MM.1S (cell line): ENCODE data around the gene LSM7.

Source experiments
- DNase-seq: peaks from one replicate; pipeline ENCODE4 v3.0.0-alpha.2; 2015
- H2AFZ ChIP-seq: fragments of 300-600 bp; sonication (generic); 2 replicates; pipeline ENCODE4 v1.6.0; 2016; ENCODE audit warnings: antibody characterized with exemption, low read length
- H3F3A ChIP-seq: fragments of 300-600 bp; sonication (generic); 2 replicates; pipeline ENCODE4 v1.6.1; 2016; ENCODE audit warnings: mild to moderate bottlenecking, antibody characterized with exemption, low read length, moderate library complexity, mixed read lengths; ENCODE audit not compliant: insufficient read depth
- H3K27ac ChIP-seq: fragments of 300-600 bp; sonication (generic); 2 replicates; pipeline ENCODE4 v1.5.1; 2016; ENCODE audit warnings: mild to moderate bottlenecking, low read length
- H3K27me3 ChIP-seq: fragments of 300-600 bp; sonication (generic); replicated peaks from 2 replicates; pipeline ENCODE4 v1.6.0; 2016; ENCODE audit warnings: low read length; ENCODE audit not compliant: insufficient read depth
- H3K36me3 ChIP-seq: fragments of 300-600 bp; sonication (generic); replicated peaks from 2 replicates; pipeline ENCODE4 v1.6.1; 2016; ENCODE audit warnings: mild to moderate bottlenecking, low read length, mixed read lengths; ENCODE audit not compliant: insufficient read depth
- H3K4me1 ChIP-seq: fragments of 300-600 bp; sonication (generic); 2 replicates; pipeline ENCODE4 v1.6.1; 2016; ENCODE audit warnings: low read length, mixed read lengths
- H3K4me2 ChIP-seq: fragments of 300-600 bp; sonication (generic); 2 replicates; pipeline ENCODE4 v1.6.0; 2016; ENCODE audit warnings: low read depth, low read length
- H3K4me3 ChIP-seq: fragments of 300-600 bp; sonication (generic); 2 replicates; pipeline ENCODE4 v1.5.1; 2016; ENCODE audit warnings: low read length, mixed read lengths
- H3K79me2 ChIP-seq: fragments of 300-600 bp; sonication (generic); 2 replicates; pipeline ENCODE4 v1.6.1; 2016; ENCODE audit warnings: mixed run types, low read length, mixed read lengths
- H3K9ac ChIP-seq: fragments of 300-600 bp; sonication (generic); 2 replicates; pipeline ENCODE4 v1.6.1; 2016; ENCODE audit warnings: low read length, mixed read lengths
- H3K9me2 ChIP-seq: fragments of 300-600 bp; sonication (generic); replicated peaks from 2 replicates; pipeline ENCODE4 v1.6.1; 2016; ENCODE audit warnings: mild to moderate bottlenecking, low read length, mixed read lengths; ENCODE audit not compliant: insufficient read depth
- H3K9me3 ChIP-seq: fragments of 300-600 bp; sonication (generic); replicated peaks from 2 replicates; pipeline ENCODE4 v1.6.1; 2016; ENCODE audit warnings: mild to moderate bottlenecking, low read length, mixed read lengths; ENCODE audit not compliant: insufficient read depth
- H4K20me1 ChIP-seq: fragments of 300-600 bp; sonication (generic); 2 replicates; pipeline ENCODE4 v1.6.1; 2016; ENCODE audit warnings: mild to moderate bottlenecking, low read length, moderate library complexity, mixed read lengths; ENCODE audit not compliant: insufficient read depth
- EZH2 ChIP-seq: fragments of 300-600 bp; sonication (generic); optimal IDR thresholded peaks from 2 replicates; pipeline ENCODE3; 2017; ENCODE audit warnings: low read depth, mild to moderate bottlenecking, antibody characterized with exemption, low read length, mixed read lengths
- EZH2phosphoT487 ChIP-seq: fragments of 300-600 bp; sonication (generic); IDR thresholded peaks from 2 replicates; pipeline ENCODE4 v1.6.1; 2018; ENCODE audit warnings: antibody characterized with exemption, low read length
- TF ChIP-seq, protein P1 (sequence below): fragments of 300-600 bp; sonication (generic); IDR thresholded peaks from 2 replicates; pipeline ENCODE4 v1.5.1; 2016; ENCODE audit warnings: antibody characterized with exemption, low read length, mixed read lengths

The LSM7 gene

DNA sequence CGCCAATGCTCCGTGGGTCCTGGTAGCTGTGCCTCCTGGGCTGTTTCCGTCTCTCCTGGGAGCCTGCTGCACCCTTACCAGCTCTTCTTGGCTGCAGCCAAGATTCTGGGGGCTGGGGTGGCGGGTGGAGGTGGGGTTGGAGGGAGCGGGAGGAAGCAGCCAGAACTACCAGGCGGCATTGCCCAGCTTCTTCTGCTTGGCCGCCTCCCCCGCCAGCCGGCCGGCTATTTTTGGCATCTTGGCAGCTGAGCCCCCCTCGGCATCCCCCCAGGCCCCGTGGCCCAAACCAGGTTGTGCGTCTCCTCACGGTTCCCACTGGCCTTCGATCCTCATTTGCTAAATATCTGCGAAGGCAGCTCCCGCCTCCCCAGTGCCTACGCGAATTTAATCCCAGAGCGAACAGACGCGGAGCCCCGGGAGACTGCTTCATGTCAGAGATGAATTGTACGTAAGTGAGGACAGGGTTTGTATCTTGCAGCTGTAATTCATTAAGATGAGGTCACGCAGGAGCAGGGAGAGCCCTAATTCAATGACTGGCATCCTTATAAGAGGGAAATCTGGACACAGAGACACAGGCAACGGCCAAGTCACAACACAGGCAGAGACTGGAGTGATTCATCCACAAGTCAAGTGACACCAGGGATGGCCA lies 33.6 kb downstream of the LSM7 start:
- H3K27ac ChIP-seq: no peak overlapping the region
- no peak for DNase-seq
- no peaks in the 10 kb centered on the region for H3K79me2 ChIP-seq
- no peaks in the 10 kb centered on the region for H3K9me2 ChIP-seq
- no peak overlapping the region for H2AFZ ChIP-seq
- no peaks in the 10 kb centered on the region for H4K20me1 ChIP-seq
- TF ChIP-seq EZH2phosphoT487: no peak
- no peak for TF ChIP-seq EZH2
- TF ChIP-seq, protein P1, sequence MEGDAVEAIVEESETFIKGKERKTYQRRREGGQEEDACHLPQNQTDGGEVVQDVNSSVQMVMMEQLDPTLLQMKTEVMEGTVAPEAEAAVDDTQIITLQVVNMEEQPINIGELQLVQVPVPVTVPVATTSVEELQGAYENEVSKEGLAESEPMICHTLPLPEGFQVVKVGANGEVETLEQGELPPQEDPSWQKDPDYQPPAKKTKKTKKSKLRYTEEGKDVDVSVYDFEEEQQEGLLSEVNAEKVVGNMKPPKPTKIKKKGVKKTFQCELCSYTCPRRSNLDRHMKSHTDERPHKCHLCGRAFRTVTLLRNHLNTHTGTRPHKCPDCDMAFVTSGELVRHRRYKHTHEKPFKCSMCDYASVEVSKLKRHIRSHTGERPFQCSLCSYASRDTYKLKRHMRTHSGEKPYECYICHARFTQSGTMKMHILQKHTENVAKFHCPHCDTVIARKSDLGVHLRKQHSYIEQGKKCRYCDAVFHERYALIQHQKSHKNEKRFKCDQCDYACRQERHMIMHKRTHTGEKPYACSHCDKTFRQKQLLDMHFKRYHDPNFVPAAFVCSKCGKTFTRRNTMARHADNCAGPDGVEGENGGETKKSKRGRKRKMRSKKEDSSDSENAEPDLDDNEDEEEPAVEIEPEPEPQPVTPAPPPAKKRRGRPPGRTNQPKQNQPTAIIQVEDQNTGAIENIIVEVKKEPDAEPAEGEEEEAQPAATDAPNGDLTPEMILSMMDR: no peak
- no peaks in the 10 kb centered on the region for H3K4me1 ChIP-seq
- H3K9me3 ChIP-seq: no peaks in the 10 kb centered on the region
- H3K9ac ChIP-seq: no peak overlapping the region
- no peak overlapping the region for H3K4me2 ChIP-seq
- H3F3A ChIP-seq: no peaks in the 10 kb centered on the region
- peaks cover 4% of the 10 kb centered on the region; the same call in 1 of the 2 replicates for H3K27me3 ChIP-seq
- no peak overlapping the region for H3K4me3 ChIP-seq
- no peaks in the 10 kb centered on the region for H3K36me3 ChIP-seq

DNA sequence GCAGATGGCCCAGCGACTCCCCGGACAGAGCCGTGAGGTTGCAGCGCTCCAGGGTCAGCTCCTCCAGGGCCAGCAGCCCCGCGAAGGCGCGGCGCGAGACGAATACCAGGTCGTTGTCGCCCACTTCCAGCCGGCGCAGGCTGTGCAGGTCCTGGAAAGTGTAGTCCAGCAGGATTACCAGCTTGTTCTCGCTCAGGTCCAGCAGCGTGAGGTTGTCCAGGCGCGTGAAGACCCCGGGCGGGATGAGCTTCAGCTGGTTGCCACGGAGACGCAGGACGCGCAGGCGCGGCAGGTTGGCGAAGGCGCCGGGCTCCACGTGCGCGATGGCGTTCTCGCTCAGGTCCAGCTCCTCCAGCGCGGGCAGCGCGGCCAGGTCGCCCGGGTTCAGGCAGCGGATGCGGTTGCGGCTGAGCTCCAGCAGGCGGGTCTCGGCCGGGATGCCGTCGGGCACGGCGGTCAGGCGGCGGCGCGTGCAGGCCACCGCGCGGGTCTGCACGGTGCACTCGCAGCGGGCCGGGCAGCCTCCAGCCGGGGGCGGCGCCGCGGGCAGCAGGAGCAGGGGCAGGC lies 37.1 kb downstream of the LSM7 start:
- no peaks in the 10 kb centered on the region for H3K79me2 ChIP-seq
- no peak overlapping the region for H3K4me3 ChIP-seq
- H3K36me3 ChIP-seq: no peaks in the 10 kb centered on the region
- no peak overlapping the region for H3K9ac ChIP-seq
- TF ChIP-seq EZH2 (no peak), EZH2phosphoT487 (no peak)
- TF ChIP-seq, protein P1: no peak
- H3K27ac ChIP-seq: no peak overlapping the region
- no peaks in the 10 kb centered on the region for H3K9me3 ChIP-seq
- H3K27me3 ChIP-seq: peaks cover 4% of the 10 kb centered on the region; the same call in 1 of the 2 replicates
- peaks cover 7% of the 10 kb centered on the region for H3K4me1 ChIP-seq
- no peaks in the 10 kb centered on the region for H3K9me2 ChIP-seq
- no peak for DNase-seq
- no peak overlapping the region for H2AFZ ChIP-seq
- H3K4me2 ChIP-seq: no peak overlapping the region
- H3F3A ChIP-seq: no peaks in the 10 kb centered on the region
- H4K20me1 ChIP-seq: no peaks in the 10 kb centered on the region

DNA sequence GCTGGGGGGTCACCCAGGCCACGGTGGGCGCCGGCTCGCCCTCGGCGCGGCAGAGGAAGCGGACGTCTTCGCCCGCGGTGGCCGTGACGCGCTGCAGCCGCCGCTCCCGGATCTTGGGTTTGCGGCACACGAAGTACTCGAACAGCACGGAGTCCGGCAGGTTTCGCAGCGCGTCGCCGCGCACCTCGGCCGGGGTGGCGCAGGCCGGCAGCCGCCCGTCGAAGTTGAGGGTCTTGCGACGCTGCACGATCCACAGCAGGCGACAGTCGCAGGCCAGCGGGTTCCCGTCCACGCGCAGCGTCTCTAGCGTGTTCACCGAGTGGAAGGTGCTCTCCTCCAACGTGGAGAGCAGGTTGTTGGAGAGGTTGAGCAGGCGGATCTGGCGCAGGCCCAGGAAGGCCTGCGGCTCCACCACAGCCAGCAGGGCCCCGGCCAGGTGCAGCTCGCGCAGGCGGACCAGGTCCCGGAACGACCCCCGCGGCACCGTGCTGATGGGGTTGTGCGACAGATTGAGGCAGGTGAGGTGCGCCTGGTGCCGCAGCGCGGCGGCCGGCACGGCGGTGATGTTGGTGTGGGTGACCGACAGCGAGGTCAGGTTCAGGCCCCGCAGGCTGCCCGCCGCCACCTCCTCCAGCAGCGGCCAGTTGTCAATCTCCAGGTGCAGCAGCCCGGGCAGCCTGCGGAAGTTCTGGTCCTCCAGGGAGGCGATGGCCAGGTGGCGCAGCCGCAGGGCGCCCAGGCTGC lies 37.8 kb downstream of the LSM7 start:
- Histone ChIP-seq H3K27ac (no peak overlapping the region), H3K9me3 (no peaks in the 10 kb centered on the region), H4K20me1 (no peaks in the 10 kb centered on the region), H2AFZ (0 out of 2 replicates have a peak overlapping the region, but pooled peaks have one; percentile 15), H3K4me1 (peaks cover 7% of the 10 kb centered on the region), H3F3A (no peaks in the 10 kb centered on the region), H3K9me2 (no peaks in the 10 kb centered on the region), H3K36me3 (no peaks in the 10 kb centered on the region), H3K79me2 (no peaks in the 10 kb centered on the region), H3K4me3 (0 out of 2 replicates have a peak overlapping the region, but pooled peaks have one; percentile 68), H3K4me2 (peak overlapping the region; percentile 88; the same call in 1 of the 2 replicates), H3K27me3 (peaks cover 4% of the 10 kb centered on the region; the same call in 1 of the 2 replicates), H3K9ac (no peak overlapping the region)
- DNase-seq: no peak
- no peak for TF ChIP-seq EZH2
